CD4-positive, alpha-beta memory T cell (primary cell): ENCODE measurements around the gene AKNA. TPM values are rescaled to one million over a fixed set of nuclear protein-coding genes. Genes with fewer than 3 reads are reported as not detected.

ENCODE experiments used
- CTCF ChIA-PET: fragments of 350-600 bp; sonication (Branson Sonifier 250); formaldehyde crosslinking; loops from one replicate; lab custom pipeline; 2021; ENCODE audit warnings: inconsistent platforms; ENCODE audit not compliant: partially characterized antibody; lab: Charles Lee
- POLR2A ChIA-PET: fragments of 350-600 bp; sonication (Branson Sonifier 250); formaldehyde crosslinking; loops from one replicate; lab custom pipeline; 2021; ENCODE audit not compliant: partially characterized antibody; lab: Charles Lee
- DNase-seq, 5 donors: peaks; one replicate each; pipeline versions ENCODE4 v3.0.0 to v3.0.0-alpha.2; 2020 to 2022; ENCODE audit warnings: mixed read lengths in 1 of 5
- H3K27ac ChIP-seq: one replicate; pipeline ENCODE4 v1.7.0; 2013; ENCODE audit warnings: low read depth, low read length
- H3K27me3 ChIP-seq: 2 replicates; pipeline ENCODE4 v1.7.0; 2013; ENCODE audit warnings: mild to moderate bottlenecking, low read length, moderate library complexity; ENCODE audit not compliant: insufficient read depth
- H3K36me3 ChIP-seq: 2 replicates; pipeline ENCODE4 v1.7.0; 2013; ENCODE audit warnings: mild to moderate bottlenecking, low read length, moderate library complexity; ENCODE audit not compliant: insufficient read depth
- H3K4me1 ChIP-seq: 2 replicates; pipeline ENCODE4 v1.7.0; 2013; ENCODE audit warnings: mild to moderate bottlenecking, low read length, moderate library complexity; ENCODE audit not compliant: insufficient read depth
- H3K4me3 ChIP-seq, 2 donors: one replicate each; pipeline ENCODE4 v1.7.0; 2013; ENCODE audit warnings: low read length in 2 of 2, mild to moderate bottlenecking in 1 of 2
- H3K9me3 ChIP-seq, 2 donors: one replicate each; pipeline ENCODE4 v1.7.0; 2013; ENCODE audit warnings: low read length in 2 of 2, control low read depth in 1 of 2; ENCODE audit not compliant: control insufficient read depth in 1 of 2
- H3K27ac Mint-ChIP-seq, 7 donors: one replicate each; pipeline ENCODE4 v1.8.0; 2020 to 2021; ENCODE audit warnings: mixed read lengths in 7 of 7, mild to moderate bottlenecking in 6 of 7, inconsistent platforms in 3 of 7, moderate library complexity in 3 of 7
- H3K27me3 Mint-ChIP-seq, 2 donors: one replicate each; pipeline ENCODE4 v1.8.0; 2020 to 2021; ENCODE audit warnings: mixed read lengths in 2 of 2
- H3K36me3 Mint-ChIP-seq, 2 donors: one replicate each; pipeline ENCODE4 v1.8.0; 2020 to 2021; ENCODE audit warnings: mixed read lengths in 2 of 2, inconsistent platforms in 1 of 2, mild to moderate bottlenecking in 1 of 2
- H3K4me1 Mint-ChIP-seq, 4 donors: one replicate each; pipeline ENCODE4 v1.8.0; 2020 to 2021; ENCODE audit warnings: mixed read lengths in 4 of 4, mild to moderate bottlenecking in 1 of 4
- H3K4me3 Mint-ChIP-seq, 8 donors: one replicate each; pipeline ENCODE4 v1.8.0; 2020 to 2021; ENCODE audit warnings: mixed read lengths in 8 of 8, mild to moderate bottlenecking in 7 of 8, moderate library complexity in 6 of 8, inconsistent platforms in 3 of 8
- H3K9me3 Mint-ChIP-seq, 8 donors: one replicate each; pipeline ENCODE4 v1.8.0; 2020 to 2021; ENCODE audit warnings: mixed read lengths in 8 of 8, mild to moderate bottlenecking in 5 of 8, inconsistent platforms in 3 of 8, moderate library complexity in 1 of 8
- intact Hi-C: fragments of 100-400 bp; cut with micrococcal nuclease; formaldehyde crosslinking; loops from one replicate; pipeline ENCODE4 v1.15.1; 2023
- polyA plus RNA-seq, 2 donors: library from polyadenylated mRNA; unstranded; fragments of 300-500 nt; fragmentation: Illumina TruSeq; gene quantifications; one replicate each; pipeline ENCODE4 v1.2.3, GENCODE V29; 2021
- total RNA-seq, 2 experiments: library from RNA; stranded (reverse); gene quantifications; one replicate each; pipeline ENCODE4 v1.2.3, GENCODE V29; 2021

AKNA gene
- total and polyA plus RNA-seq, 4 experiments from 2014 or later, result 1.9 to 375 (median 205) TPM

DNA sequence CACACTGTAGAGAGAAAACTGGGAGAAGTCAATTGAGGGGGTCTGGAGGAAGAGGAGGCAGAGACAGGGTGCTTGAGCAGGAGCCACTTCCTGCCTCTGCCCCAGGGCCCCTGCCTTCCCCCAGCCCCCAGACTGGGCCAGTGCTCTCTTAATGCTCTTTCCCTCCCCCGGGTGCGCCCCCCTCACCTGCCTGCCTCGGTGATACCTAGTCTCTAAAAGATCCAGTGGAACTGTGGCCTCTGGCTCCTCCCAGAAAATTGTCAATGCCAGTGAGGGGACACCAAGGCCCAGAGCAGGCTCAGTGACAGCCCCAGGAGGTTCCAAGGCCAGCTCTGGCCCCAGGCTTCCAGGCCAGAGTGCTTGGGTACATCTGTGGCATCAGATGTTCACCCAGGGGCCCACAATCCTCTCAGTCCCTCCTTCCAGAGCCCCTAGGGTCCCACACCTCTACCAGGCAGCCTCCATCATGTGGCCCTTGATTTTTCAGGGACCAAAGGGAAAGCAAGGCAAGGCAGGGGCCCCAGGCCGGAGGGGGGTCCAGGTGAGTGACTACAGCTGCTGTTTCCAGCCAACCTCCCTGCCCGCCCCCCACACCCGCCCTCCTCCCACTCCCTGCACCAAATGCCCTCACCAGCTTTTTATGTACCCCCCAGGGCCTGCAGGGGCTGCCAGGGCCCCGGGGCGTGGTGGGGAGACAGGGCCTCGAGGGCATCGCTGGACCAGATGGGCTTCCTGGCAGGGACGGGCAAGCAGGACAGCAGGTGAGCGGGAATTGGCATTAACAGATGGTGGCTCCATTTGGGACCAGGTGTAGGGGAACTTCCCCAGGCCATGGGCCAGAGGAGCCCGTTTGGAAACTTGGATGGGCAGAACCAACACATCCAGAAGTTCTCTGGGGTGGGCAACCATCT lies 98.0 kb downstream of the AKNA start:
- POLR2A ChIA-PET, result no interaction called here
- H3K27ac ChIP-seq, result no peak overlapping the region
- H3K36me3 ChIP-seq, result no peaks in the 10 kb centered on the region
- no peaks in the 10 kb centered on the region for H3K27me3 ChIP-seq
- no peaks in the 10 kb centered on the region for H3K4me1 ChIP-seq
- H3K4me3 Mint-ChIP-seq, result no peak overlapping the region
- no peak overlapping the region for H3K27ac Mint-ChIP-seq
- DNase-seq, result no peak
- H3K27me3 Mint-ChIP-seq, result peaks cover 3 to 7% of the 10 kb centered on the region in 2 donors
- CTCF ChIA-PET, result interaction anchor here (0.9 to 5.2 kb wide), 9 partner anchors 11 to 210 kb away, joined by 3 to 47 read pairs (median 4); no protein-coding TSS in a partner anchor
- peaks cover 0 to 2% of the 10 kb centered on the region in 2 donors for H3K36me3 Mint-ChIP-seq
- peaks cover 2 to 6% (median 5%) of the 10 kb centered on the region in 4 donors for H3K4me1 Mint-ChIP-seq
- intact Hi-C loops, result no loop called here
- no peaks in the 10 kb centered on the region for H3K9me3 ChIP-seq
- H3K9me3 Mint-ChIP-seq, result peaks cover 0 to 12% (median 4%) of the 10 kb centered on the region in 8 donors
- no peak overlapping the region for H3K4me3 ChIP-seq

- Mint-ChIP-seq H3K27ac (no peak overlapping the region), H3K4me3 (no peak overlapping the region), H3K36me3 (no peaks in the 10 kb centered on the region), H3K4me1 (peaks cover 2 to 6% (median 5%) of the 10 kb centered on the region in 4 donors), H3K9me3 (peaks cover 0 to 5% (median 0%) of the 10 kb centered on the region in 8 donors), H3K27me3 (peaks cover 3 to 7% of the 10 kb centered on the region in 2 donors)
- ChIA-PET CTCF (no interaction called here), POLR2A (no interaction called here)
- Histone ChIP-seq H3K9me3 (no peaks in the 10 kb centered on the region), H3K4me3 (no peak overlapping the region), H3K4me1 (no peaks in the 10 kb centered on the region), H3K27ac (no peak overlapping the region), H3K27me3 (no peaks in the 10 kb centered on the region), H3K36me3 (no peaks in the 10 kb centered on the region)
- DNase-seq, result no peak
- intact Hi-C loops, result no loop called here
Observed at GRCh38 chr9:114289106-114289505, 98.7 kb downstream of the AKNA start.

- Histone ChIP-seq H3K27me3 (no peaks in the 10 kb centered on the region), H3K27ac (no peak overlapping the region), H3K36me3 (no peaks in the 10 kb centered on the region), H3K9me3 (no peaks in the 10 kb centered on the region), H3K4me3 (no peak overlapping the region), H3K4me1 (no peaks in the 10 kb centered on the region)
- Mint-ChIP-seq H3K36me3 (no peaks in the 10 kb centered on the region), H3K4me1 (peaks cover 2 to 6% (median 5%) of the 10 kb centered on the region in 4 donors), H3K4me3 (no peak overlapping the region), H3K9me3 (peaks cover 0 to 4% (median 0%) of the 10 kb centered on the region in 8 donors), H3K27ac (no peak overlapping the region), H3K27me3 (peaks cover 3 to 8% of the 10 kb centered on the region in 2 donors)
- DNase-seq, result no peak
- POLR2A ChIA-PET, result no interaction called here
- CTCF ChIA-PET, result interaction anchor here (1.4 kb wide), 1 partner anchor 9 kb away, joined by 3 read pairs; no protein-coding TSS in a partner anchor
- intact Hi-C loops, result no loop called here
Observed at GRCh38 chr9:114288193-114289091, 99.3 kb downstream of the AKNA start.

GRCh38 chr9:114287763-114288192 lies 100.0 kb downstream of the AKNA start:
- H3K4me3 ChIP-seq, result no peak overlapping the region
- Mint-ChIP-seq H3K36me3 (no peaks in the 10 kb centered on the region), H3K4me1 (peaks cover 2 to 6% (median 5%) of the 10 kb centered on the region in 4 donors), H3K4me3 (no peak overlapping the region), H3K27me3 (peaks cover 3 to 8% of the 10 kb centered on the region in 2 donors), H3K9me3 (peaks cover 0 to 1% (median 0%) of the 10 kb centered on the region in 8 donors), H3K27ac (no peak overlapping the region)
- H3K27me3 ChIP-seq, result no peaks in the 10 kb centered on the region
- ChIA-PET POLR2A (no interaction called here), CTCF (interaction anchor here (1.4 kb wide), 1 partner anchor 8 kb away, joined by 3 read pairs; no protein-coding TSS in a partner anchor)
- H3K36me3 ChIP-seq, result no peaks in the 10 kb centered on the region
- DNase-seq, result no peak
- H3K4me1 ChIP-seq, result no peaks in the 10 kb centered on the region
- intact Hi-C loops, result no loop called here
- H3K27ac ChIP-seq, result no peak overlapping the region
- H3K9me3 ChIP-seq, result no peaks in the 10 kb centered on the region

DNA sequence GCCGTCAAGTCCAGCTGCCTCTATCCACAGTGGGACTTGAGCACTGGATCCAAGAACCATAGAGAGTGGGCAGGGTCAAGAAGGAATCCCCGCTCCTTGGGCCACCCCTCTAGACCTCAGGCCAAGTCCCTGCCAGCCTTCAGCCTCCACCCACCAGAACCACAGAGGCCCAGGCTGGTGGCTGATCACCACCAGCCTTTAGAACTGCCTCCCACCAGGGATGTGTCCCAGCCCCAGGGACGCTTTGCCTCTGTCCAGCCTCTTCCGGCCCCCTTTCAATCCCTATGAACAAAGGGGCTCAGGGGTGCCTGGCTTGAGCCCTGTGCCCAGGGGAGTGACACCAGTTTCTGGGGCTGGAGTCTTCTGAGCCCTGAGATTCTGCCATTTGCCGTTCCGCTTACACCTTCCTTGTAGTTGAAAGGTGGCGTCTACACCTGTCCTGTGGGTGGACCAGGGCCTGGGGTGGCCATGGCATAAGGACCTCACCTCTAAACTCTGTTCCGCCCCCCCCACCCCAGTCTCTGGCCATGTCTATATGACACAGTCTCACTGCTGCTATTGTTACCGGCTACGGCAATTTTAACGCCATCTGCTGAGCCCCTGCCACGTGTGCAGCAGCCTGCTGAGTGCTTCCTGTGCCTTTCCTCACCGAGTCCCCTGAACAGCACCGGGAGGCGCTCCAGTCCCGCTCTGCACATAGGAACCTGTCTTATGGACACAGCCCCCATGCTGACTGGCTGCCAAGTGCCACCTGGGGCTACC lies 100.6 kb downstream of the AKNA start:
- CTCF ChIA-PET, result interaction anchor here (1.3 to 1.4 kb wide), 2 partner anchors 7 to 203 kb away, joined by 3 read pairs; no protein-coding TSS in a partner anchor
- Histone ChIP-seq H3K4me3 (no peak overlapping the region), H3K9me3 (no peaks in the 10 kb centered on the region), H3K36me3 (no peaks in the 10 kb centered on the region), H3K27me3 (no peaks in the 10 kb centered on the region), H3K4me1 (no peaks in the 10 kb centered on the region), H3K27ac (no peak overlapping the region)
- POLR2A ChIA-PET, result no interaction called here
- no peaks in the 10 kb centered on the region for H3K36me3 Mint-ChIP-seq
- peaks cover 2 to 6% (median 5%) of the 10 kb centered on the region in 4 donors for H3K4me1 Mint-ChIP-seq
- DNase-seq, result no peak
- H3K27me3 Mint-ChIP-seq, result peaks cover 3 to 8% of the 10 kb centered on the region in 2 donors
- no peak overlapping the region for H3K4me3 Mint-ChIP-seq
- intact Hi-C loops, result no loop called here
- no peak overlapping the region for H3K27ac Mint-ChIP-seq
- H3K9me3 Mint-ChIP-seq, result peaks cover 0 to 1% (median 0%) of the 10 kb centered on the region in 8 donors

GRCh38 chr9:114286146-114286679 lies 101.6 kb downstream of the AKNA start:
- no peaks in the 10 kb centered on the region for H3K36me3 ChIP-seq
- intact Hi-C loops, result no loop called here
- DNase-seq, result no peak

More at GRCh38 chr9:114286146-114286679, 101.6 kb downstream of the AKNA start:
- Mint-ChIP-seq H3K27me3 (peaks cover 3 to 8% of the 10 kb centered on the region in 2 donors), H3K27ac (no peak overlapping the region), H3K4me1 (peaks cover 2 to 5% (median 5%) of the 10 kb centered on the region in 4 donors), H3K36me3 (no peaks in the 10 kb centered on the region), H3K4me3 (no peak overlapping the region), H3K9me3 (peaks cover 0 to 1% (median 0%) of the 10 kb centered on the region in 8 donors)
- CTCF ChIA-PET, result interaction anchor here (0.9 to 1.3 kb wide), 2 partner anchors 12 to 202 kb away, joined by 3 read pairs; no protein-coding TSS in a partner anchor
- POLR2A ChIA-PET, result no interaction called here
- Histone ChIP-seq H3K9me3 (no peaks in the 10 kb centered on the region), H3K4me3 (no peak overlapping the region), H3K27ac (no peak overlapping the region), H3K27me3 (no peaks in the 10 kb centered on the region), H3K4me1 (no peaks in the 10 kb centered on the region)
